Lung (tissue), 12 donors: ENCODE measurements around the gene SETD1B. TPM values are rescaled to one million over a fixed set of nuclear protein-coding genes. Genes with fewer than 3 reads are reported as not detected.
A peak's percentile ranks its signal among the peaks of the same experiment; 100 is the strongest.

Experiments
- ATAC-seq: fragments of 200-7000 bp; cut with Tn5 transposase; one replicate; pipeline ENCODE4 v1.9.1; 2020; ENCODE audit warnings: moderate number of reproducible peaks; ENCODE audit not compliant: insufficient read depth, low FRiP score
- DNase-seq, 3 donors: peaks; one replicate each; pipeline ENCODE4 v3.0.0-alpha.2; 2013 to 2017
- H3K27ac ChIP-seq, 2 donors: one replicate each; pipeline ENCODE4 v1.5.1; 2013; ENCODE audit warnings: mild to moderate bottlenecking in 2 of 2, moderate library complexity in 2 of 2, control low read depth in 1 of 2, inconsistent platforms in 1 of 2, low read depth in 1 of 2, low read length in 1 of 2
- H3K27me3 ChIP-seq, 3 donors: one replicate each; pipeline ENCODE4 v1.5.1; 2013; ENCODE audit warnings: low read length in 2 of 3; ENCODE audit not compliant: control insufficient read depth in 3 of 3, insufficient read depth in 3 of 3
- H3K36me3 ChIP-seq, 4 donors: one replicate each; pipeline ENCODE4 v1.5.1; 2013; ENCODE audit warnings: low read length in 4 of 4, mild to moderate bottlenecking in 1 of 4, moderate library complexity in 1 of 4; ENCODE audit not compliant: control insufficient read depth in 4 of 4, insufficient read depth in 4 of 4
- H3K4me1 ChIP-seq, 5 donors: one replicate each; pipeline ENCODE4 v1.5.1; 2013; ENCODE audit warnings: low read length in 5 of 5, mild to moderate bottlenecking in 2 of 5, moderate library complexity in 1 of 5; ENCODE audit not compliant: control insufficient read depth in 5 of 5, insufficient read depth in 5 of 5
- H3K4me3 ChIP-seq: one replicate; pipeline ENCODE4 v1.5.1; 2013; ENCODE audit warnings: mild to moderate bottlenecking, control low read depth, moderate library complexity
- H3K9ac ChIP-seq, 2 donors: one replicate each; pipeline ENCODE4 v1.5.1; 2013; ENCODE audit warnings: low read length in 2 of 2, control low read depth in 1 of 2; ENCODE audit not compliant: insufficient read depth in 1 of 2
- H3K9me3 ChIP-seq, 4 donors: one replicate each; pipeline ENCODE4 v1.5.1; 2013; ENCODE audit warnings: low read length in 3 of 4, mild to moderate bottlenecking in 1 of 4, moderate library complexity in 1 of 4; ENCODE audit not compliant: control insufficient read depth in 4 of 4, insufficient read depth in 3 of 4
- CTCF ChIP-seq: IDR thresholded peaks from 2 replicates; pipeline ENCODE4 v1.5.1; 2012; ENCODE audit warnings: mild to moderate bottlenecking; ENCODE audit errors: control extremely low read depth, extremely low read depth
- WGBS, 2 donors: extraction: QIAGEN DNeasy Blood & Tissue Kit; methylation state at CpG; one replicate each; pipeline ENCODE4 v1.1.7; 2013; 5-methylcytosine and 5-hydroxymethylcytosine counted together
- polyA plus RNA-seq, 2 donors: library from polyadenylated mRNA; stranded (reverse); fragments of 200-250 nt; gene quantifications; one replicate each; pipeline ENCODE4 v1.2.1, GENCODE V29; 2013
- total RNA-seq, 2 donors: library from RNA; depleted of rRNA in 1 of 2; stranded (reverse); fragments of >200 nt in 1 of 2; gene quantifications; one replicate each; pipeline ENCODE4 v1.2.1, GENCODE V29; 2014 to 2021
- donor health status: control.
- donor health status: control.
- donor health status: Bipolar disorder and iron deficiency.
- donor health status: healthy.
- donor health status: DM: yes; HTN: yes; CAD: no.

The SETD1B gene
- total and polyA plus RNA-seq, 4 donors: 7.3 to 28.1 (median 10.4) TPM

- H3K4me3 ChIP-seq: peak overlapping the region; percentile 25
- no peak overlapping the region for H3K9ac ChIP-seq
- peaks cover 9 to 59% (median 32%) of the 10 kb centered on the region in 4 donors for H3K36me3 ChIP-seq
- ATAC-seq (peak; percentile 89), DNase-seq (peak; percentile 74 to 76 (median 75))
- H3K27me3 ChIP-seq: no peaks in the 10 kb centered on the region
- H3K27ac ChIP-seq: peak overlapping the region; percentile 18 to 37
- no peak for TF ChIP-seq CTCF
- 17 to 21% methylated on average over 24 to 26 of the region's 26 CpGs for WGBS, 2 donors
- H3K9me3 ChIP-seq: no peaks in the 10 kb centered on the region
- H3K4me1 ChIP-seq: peaks cover 0 to 21% (median 12%) of the 10 kb centered on the region in 5 donors
Measured at GRCh38 chr12:121812320-121812871, 8.6 kb downstream of the SETD1B start.

- Histone ChIP-seq H3K36me3 (peaks cover 9 to 59% (median 39%) of the 10 kb centered on the region in 4 donors), H3K9me3 (no peaks in the 10 kb centered on the region), H3K4me1 (peaks cover 0 to 21% (median 9%) of the 10 kb centered on the region in 5 donors), H3K27me3 (no peaks in the 10 kb centered on the region), H3K4me3 (no peak overlapping the region), H3K27ac (peak overlapping the region in 1 of 2 donors; percentile 30), H3K9ac (no peak overlapping the region)
- 29 to 34% methylated on average over 25 of the region's 25 CpGs for WGBS, 2 donors
- no peak for DNase-seq
- ATAC-seq: no peak
- no peak for TF ChIP-seq CTCF
Measured at GRCh38 chr12:121812921-121813896, 9.4 kb downstream of the SETD1B start.

GRCh38 chr12:121813951-121814350 lies 10.1 kb downstream of the SETD1B start:
- no peaks in the 10 kb centered on the region for H3K27me3 ChIP-seq
- ATAC-seq (no peak), DNase-seq (no peak)
- no peaks in the 10 kb centered on the region for H3K9me3 ChIP-seq
- H3K27ac ChIP-seq: no peak overlapping the region
- H3K36me3 ChIP-seq: peaks cover 9 to 54% (median 39%) of the 10 kb centered on the region in 4 donors
- H3K4me3 ChIP-seq: no peak overlapping the region
- no peak overlapping the region for H3K9ac ChIP-seq
- no peak for TF ChIP-seq CTCF
- peaks cover 0 to 21% (median 9%) of the 10 kb centered on the region in 5 donors for H3K4me1 ChIP-seq
- 92 to 93% methylated on average over 11 to 14 of the region's 14 CpGs for WGBS, 2 donors
